Left kidney (tissue), 2 donors: ENCODE measurements around the gene OCIAD2. TPM values are rescaled to one million over a fixed set of nuclear protein-coding genes. Genes with fewer than 3 reads are reported as not detected.
"Not testable (repeated sequence)": the region's sequence is repeated elsewhere in the genome, so short reads cannot be mapped to it uniquely, and the experiment has no call there.

Experiments used
- DNase-seq: peaks from one replicate; pipeline ENCODE4 v3.0.0-alpha.2; 2013
- polyA plus RNA-seq: library from polyadenylated mRNA; unstranded; fragments of 120-200 nt; gene quantifications from one replicate; pipeline ENCODE4 v1.2.1, GENCODE V29; 2013; ENCODE audit not compliant: insufficient read length

OCIAD2 gene
- polyA plus RNA-seq, 1 donor: 209 TPM

DNA sequence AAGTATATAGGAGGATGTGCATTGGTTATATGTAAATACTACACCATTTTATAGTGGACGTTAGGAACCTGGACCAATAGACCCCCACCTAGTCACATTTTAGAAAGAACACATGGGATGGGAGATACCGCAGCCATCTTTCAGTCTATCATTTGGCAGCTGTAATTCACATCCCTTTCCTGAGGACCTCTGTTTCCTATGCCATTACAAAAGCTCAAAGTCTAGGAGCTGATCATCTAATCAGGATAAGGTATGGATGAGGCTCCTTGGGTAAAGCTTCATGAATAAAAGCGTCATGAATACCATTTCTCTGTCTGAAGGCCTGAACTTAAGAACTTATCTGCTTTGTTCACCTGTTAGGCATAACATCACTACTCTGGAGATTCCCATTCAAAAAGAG lies 44.5 kb downstream of the OCIAD2 start:
- no peak for DNase-seq

DNA sequence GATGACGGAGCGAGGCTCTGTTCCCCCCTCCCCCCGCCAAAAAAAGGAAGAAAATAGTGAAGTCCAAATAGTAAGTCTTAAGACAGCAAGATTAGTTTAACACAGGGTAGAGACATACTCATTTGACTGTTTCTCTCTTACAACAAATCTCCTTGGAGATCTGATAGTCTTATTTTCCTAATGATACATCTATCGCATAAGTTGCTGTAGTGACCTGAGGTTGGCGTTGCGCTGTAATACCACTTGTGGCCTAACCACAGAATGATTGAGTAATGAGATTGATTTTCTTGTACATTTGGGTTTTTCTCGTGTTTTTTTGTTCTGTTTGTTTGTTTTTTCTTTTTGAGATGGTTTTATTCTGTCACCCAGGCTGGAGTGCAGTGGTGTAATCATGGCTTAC lies 48.4 kb downstream of the OCIAD2 start:
- DNase-seq: no peak

DNA sequence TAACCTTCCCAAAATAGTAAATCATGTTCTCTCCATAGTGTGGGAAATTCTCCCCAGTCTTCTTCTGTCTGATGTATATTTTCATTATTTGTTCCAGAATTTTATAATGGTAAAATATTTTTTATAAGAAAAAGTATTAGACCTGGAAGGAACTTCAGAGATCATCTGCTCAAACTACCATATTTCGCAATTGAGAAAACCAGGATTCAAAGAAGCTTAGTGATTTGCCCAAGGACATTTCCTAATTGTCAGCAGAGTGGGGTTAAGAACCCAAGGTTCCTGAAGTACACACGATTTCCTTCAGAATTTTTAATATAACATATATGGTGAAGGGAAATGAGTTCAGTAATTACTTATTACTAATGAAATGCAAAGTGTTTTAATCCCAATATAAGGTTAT lies 51.6 kb downstream of the OCIAD2 start:
- DNase-seq: no peak

DNA sequence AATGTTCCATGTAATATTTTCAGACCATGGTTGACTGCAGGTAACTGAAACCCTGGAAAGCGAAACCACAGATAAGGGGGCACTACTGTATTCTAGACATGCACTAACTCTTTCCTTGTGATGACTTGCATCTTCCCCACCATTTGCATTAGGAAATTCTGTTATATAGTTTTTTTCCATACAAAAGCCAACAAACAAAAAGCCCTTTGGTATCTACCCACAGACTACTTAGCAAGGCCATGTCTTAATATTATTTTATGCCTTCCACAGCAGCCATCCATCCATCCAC lies 52.2 kb downstream of the OCIAD2 start:
- no peak for DNase-seq

DNA sequence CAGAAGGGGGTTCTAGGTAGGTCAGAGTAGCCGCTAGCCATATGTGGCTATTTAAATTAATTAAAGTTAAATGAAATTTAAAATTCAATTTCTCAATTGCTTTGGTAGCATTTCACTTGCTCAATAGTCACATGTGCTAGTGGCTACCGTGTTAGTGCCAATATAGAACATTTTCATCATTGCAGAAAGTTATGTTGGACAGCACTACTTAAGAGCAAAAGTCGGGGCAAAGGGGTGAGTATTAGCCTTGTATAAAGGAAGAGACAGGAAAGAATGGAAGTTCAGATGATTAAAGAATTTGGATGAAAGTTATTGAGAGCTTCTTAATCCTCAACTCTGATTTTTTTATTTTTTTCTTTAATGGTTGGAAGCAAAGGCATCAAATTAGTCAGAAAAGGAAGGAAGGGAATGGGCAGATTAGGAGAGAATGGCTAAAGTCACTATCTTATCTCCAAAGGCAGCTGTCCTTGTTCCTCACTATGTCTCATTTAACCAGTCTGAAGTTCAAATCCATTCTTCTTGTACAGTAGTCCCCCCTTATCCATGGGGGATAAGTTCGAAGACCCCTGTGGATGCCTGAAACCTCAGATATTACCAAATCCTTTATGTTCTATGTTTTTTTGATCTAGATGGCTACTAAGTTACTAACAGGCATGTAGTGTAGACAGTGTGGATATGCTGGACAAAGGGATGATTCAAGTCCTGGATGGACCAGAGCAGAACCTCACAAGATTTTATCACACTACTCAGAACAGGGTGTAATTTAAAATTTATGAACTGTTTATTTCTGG lies 52.8 kb downstream of the OCIAD2 start:
- no peak for DNase-seq

DNA sequence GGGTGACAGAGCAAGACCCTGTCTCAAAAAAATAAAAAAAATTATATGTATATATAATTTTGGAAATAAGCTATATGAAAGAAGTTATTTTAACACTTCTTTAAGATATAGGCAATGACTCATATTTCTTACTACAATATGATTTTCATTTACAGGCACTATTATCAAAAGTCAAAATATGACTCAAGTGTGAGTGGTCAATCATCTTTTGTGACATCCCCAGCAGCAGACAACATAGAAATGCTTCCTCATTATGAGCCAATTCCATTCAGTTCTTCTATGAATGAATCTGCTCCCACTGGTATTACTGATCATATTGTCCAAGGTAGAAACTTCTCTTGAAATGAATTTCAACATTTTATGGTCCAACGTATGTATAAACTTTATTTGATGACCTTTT lies 54.9 kb downstream of the OCIAD2 start:
- no peak for DNase-seq

DNA sequence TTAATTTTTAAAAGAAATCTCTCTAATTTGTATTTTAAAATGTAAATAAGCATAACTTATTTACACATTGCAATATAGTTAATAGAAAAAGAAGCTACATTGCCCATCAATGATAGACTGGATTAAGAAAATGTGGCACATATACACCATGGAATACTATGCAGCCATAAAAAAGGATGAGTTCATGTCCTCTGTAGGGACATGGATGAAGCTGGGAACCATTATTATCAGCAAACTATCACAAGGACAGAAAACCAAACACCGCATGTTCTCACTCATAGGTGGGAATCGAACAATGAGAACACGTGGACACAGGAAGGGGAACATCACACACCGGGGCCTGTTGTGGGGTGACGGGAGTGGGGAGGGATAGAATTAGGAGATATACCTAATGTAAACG lies 57.8 kb downstream of the OCIAD2 start:
- DNase-seq: not testable (repeated sequence)

DNA sequence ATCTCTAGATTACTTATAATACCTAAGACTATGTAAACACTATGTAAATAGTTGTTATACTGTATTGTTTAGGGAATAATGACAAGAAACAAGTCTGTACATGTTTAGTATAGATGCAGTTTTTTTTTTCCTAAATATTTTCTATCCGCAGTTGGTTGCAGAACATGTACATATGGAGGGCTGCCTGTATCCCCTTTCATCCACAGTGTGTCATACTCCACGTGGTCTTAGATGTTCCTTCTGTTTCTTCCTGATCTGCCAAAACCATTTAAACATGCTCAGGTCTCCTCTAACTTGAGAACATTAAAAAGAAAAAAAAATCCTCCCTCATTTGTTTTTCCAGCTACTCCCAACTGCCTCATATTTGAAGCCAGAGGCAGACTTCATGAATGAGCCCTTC lies 61.7 kb downstream of the OCIAD2 start:
- no peak for DNase-seq

DNA sequence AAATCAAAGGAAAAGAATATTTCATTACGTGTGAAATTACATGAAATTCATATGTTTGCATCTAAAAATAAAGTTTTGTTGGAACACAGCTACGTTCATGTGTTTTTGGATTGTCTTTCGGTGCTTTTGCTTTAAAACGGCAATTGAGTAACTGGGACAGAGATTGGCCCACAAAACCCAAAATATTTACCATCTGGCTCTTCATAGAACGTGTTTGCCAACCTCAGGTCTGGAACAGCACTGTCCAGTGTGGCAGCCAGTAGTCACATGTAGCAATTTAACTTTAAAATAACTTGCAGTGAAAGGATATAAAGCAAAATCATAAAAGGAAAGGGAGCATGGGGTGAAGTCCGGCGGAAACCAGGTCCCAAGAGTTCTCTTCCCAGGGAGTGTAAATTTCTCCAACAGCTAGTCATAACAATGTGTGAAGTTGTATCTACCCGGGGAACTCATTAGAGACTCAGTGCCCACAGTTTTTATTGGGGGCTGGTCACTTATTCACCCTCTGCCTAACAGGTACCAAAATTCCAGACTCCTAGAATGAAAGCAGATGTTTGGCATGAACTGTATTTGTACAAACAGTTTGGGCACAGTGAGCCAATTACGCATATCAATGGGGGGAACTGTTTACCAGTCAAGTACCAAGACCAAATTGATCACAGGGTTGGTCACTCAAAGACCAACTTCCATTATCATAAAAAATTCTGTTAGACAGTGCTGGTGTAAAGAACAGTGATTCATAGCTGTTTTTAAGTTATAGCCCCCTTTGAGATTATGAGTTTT lies 65.3 kb downstream of the OCIAD2 start:
- DNase-seq: no peak

DNA sequence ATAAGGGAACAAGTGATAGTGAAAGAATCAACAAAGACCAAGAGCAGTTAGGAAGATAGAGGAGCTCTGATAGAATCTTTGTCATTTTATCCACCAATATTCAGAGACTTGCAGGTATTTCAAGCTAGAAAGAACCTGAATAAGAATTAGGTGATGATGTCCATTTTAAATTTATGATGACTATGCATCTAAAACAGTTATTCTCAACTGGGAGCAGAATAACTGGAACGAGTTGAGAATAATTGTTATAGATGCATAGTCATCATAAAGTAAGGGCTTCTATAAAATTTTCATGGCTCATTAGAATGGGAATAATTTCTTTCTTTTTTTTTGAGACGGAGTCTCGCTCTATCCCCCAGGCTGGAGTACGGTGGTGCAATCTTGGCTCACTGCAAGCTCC lies 69.9 kb downstream of the OCIAD2 start:
- no peak for DNase-seq

Other genes with a start within 250 kb of the OCIAD2 start
- gene FRYL, start 126.5 kb downstream of the OCIAD2 start, polyA plus RNA-seq: 60.6 TPM
- gene OCIAD1, start 75.7 kb downstream of the OCIAD2 start, polyA plus RNA-seq: 296 TPM
- gene CWH43, start 79.5 kb upstream of the OCIAD2 start, polyA plus RNA-seq: 7.4 TPM